Measurements from ENCODE around the gene PLCB4.

PLCB4 gene

DNA sequence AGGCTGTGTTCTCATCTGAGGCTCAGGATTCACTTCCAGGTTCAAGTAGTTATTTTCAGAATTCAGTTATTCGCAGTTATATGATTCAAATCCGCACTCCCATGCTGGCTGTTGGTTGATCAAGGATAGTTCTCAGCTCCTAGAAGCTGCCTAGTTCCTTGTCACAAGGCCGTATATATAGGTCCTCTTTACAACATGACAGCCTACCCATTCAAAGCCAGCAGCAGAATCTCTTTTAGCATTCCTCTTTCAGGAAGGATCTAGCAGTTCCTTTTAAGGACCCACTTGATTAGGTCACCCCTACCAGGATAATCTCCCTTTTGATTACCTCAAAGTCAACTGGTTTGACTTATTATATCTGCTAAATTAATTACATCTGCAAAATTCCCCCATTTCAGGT lies 421.7 kb downstream of the PLCB4 start:
- Histone ChIP-seq H3K4me2 (ENCODE audit: low read depth, low read length, poor library complexity, severe bottlenecking) (no peak overlapping the region), H3K9me2 (replicated peaks; ENCODE audit: low read depth, low read length) (no peaks in the 10 kb centered on the region), H2AFZ (ENCODE audit: low read length) (no peak overlapping the region), H3K4me3 (ENCODE audit: low read length, poor library complexity, severe bottlenecking) (no peak overlapping the region), H3K9me3 (ENCODE audit: insufficient read depth, low read depth, low read length) (no peaks in the 10 kb centered on the region), H3K79me2 (ENCODE audit: insufficient read depth, low read length) (no peaks in the 10 kb centered on the region), H3K4me1 (ENCODE audit: insufficient read depth, low read length, poor library complexity, severe bottlenecking) (peaks cover 55% of the 10 kb centered on the region), H3K36me3 (ENCODE audit: insufficient read depth, low read length) (no peaks in the 10 kb centered on the region), H4K20me1 (ENCODE audit: insufficient read depth, low read length, poor library complexity, severe bottlenecking) (no peaks in the 10 kb centered on the region), H3K27me3 (ENCODE audit: insufficient read depth, low read length, poor library complexity, severe bottlenecking) (no peaks in the 10 kb centered on the region), H3K9ac (ENCODE audit: low read depth, low read length, poor library complexity, severe bottlenecking) (no peak overlapping the region), H3F3A (ENCODE audit: low read depth) (no peaks in the 10 kb centered on the region)
- TF ChIP-seq, protein P1, sequence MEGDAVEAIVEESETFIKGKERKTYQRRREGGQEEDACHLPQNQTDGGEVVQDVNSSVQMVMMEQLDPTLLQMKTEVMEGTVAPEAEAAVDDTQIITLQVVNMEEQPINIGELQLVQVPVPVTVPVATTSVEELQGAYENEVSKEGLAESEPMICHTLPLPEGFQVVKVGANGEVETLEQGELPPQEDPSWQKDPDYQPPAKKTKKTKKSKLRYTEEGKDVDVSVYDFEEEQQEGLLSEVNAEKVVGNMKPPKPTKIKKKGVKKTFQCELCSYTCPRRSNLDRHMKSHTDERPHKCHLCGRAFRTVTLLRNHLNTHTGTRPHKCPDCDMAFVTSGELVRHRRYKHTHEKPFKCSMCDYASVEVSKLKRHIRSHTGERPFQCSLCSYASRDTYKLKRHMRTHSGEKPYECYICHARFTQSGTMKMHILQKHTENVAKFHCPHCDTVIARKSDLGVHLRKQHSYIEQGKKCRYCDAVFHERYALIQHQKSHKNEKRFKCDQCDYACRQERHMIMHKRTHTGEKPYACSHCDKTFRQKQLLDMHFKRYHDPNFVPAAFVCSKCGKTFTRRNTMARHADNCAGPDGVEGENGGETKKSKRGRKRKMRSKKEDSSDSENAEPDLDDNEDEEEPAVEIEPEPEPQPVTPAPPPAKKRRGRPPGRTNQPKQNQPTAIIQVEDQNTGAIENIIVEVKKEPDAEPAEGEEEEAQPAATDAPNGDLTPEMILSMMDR (conservative IDR thresholded peaks at IDR 0.05; ENCODE audit: low read length), result no peak
- TF ChIP-seq EZH2phosphoT487 (IDR thresholded peaks at IDR 0.05; ENCODE audit: borderline replicate concordance), result no peak

DNA sequence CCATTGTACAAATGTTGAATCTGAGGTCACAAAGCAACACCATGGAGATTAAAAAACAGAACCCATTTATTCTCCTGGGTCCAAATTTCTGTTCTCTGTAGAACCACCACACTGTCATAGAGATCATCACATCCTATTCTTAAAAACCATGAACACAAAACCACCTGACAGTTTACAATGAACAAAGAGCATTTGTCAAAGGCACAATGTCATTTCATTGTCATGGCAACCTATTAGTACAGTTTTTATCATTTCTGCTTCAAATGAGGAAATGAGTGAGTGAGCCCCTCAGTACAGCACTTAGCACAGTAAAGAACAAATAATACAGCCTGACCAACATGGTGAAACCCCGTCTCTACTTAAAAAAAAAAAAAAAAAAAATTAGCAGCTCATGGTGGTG lies 422.4 kb downstream of the PLCB4 start:
- TF ChIP-seq EZH2phosphoT487 (IDR thresholded peaks at IDR 0.05; ENCODE audit: borderline replicate concordance), result no peak
- TF ChIP-seq, protein P1 (conservative IDR thresholded peaks at IDR 0.05; ENCODE audit: low read length), result no peak
- no peak overlapping the region for H2AFZ ChIP-seq (ENCODE audit: low read length)
- no peaks in the 10 kb centered on the region for H3K9me2 ChIP-seq (replicated peaks; ENCODE audit: low read depth, low read length)
- no peaks in the 10 kb centered on the region for H3K79me2 ChIP-seq (ENCODE audit: insufficient read depth, low read length)
- H3K9me3 ChIP-seq (ENCODE audit: insufficient read depth, low read depth, low read length), result no peaks in the 10 kb centered on the region
- H3K27me3 ChIP-seq (ENCODE audit: insufficient read depth, low read length, poor library complexity, severe bottlenecking), result no peaks in the 10 kb centered on the region
- peak overlapping the region; percentile 40 for H3K4me2 ChIP-seq (ENCODE audit: low read depth, low read length, poor library complexity, severe bottlenecking)
- no peaks in the 10 kb centered on the region for H4K20me1 ChIP-seq (ENCODE audit: insufficient read depth, low read length, poor library complexity, severe bottlenecking)
- H3K36me3 ChIP-seq (ENCODE audit: insufficient read depth, low read length), result no peaks in the 10 kb centered on the region
- no peak overlapping the region for H3K4me3 ChIP-seq (ENCODE audit: low read length, poor library complexity, severe bottlenecking)
- H3K9ac ChIP-seq (ENCODE audit: low read depth, low read length, poor library complexity, severe bottlenecking), result peak overlapping the region; percentile 11
- H3F3A ChIP-seq (ENCODE audit: low read depth), result no peaks in the 10 kb centered on the region
- H3K4me1 ChIP-seq (ENCODE audit: insufficient read depth, low read length, poor library complexity, severe bottlenecking), result peaks cover 48% of the 10 kb centered on the region

DNA sequence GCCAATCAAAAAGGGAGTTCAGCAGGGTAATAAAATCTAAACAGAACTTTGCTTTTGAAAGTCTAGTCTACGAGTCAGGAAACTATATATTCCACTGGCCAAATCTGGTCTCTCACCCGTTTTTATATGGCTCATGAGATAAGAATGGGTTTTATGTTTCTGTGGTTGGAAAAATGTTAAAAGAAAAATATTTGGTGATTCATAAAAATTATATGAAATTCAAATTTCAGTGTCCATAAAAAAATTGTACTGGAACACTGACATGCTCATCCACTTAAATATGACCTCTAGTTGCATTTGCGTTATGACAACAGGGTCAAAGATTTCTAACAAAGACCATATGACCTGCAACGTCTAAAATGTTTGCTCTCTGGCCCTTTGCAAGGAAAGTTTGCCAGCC lies 423.2 kb downstream of the PLCB4 start:
- H2AFZ ChIP-seq (ENCODE audit: low read length), result no peak overlapping the region
- no peaks in the 10 kb centered on the region for H3K27me3 ChIP-seq (ENCODE audit: insufficient read depth, low read length, poor library complexity, severe bottlenecking)
- no peaks in the 10 kb centered on the region for H3K79me2 ChIP-seq (ENCODE audit: insufficient read depth, low read length)
- H3F3A ChIP-seq (ENCODE audit: low read depth), result no peaks in the 10 kb centered on the region
- no peak for TF ChIP-seq EZH2phosphoT487 (IDR thresholded peaks at IDR 0.05; ENCODE audit: borderline replicate concordance)
- TF ChIP-seq, protein P1 (conservative IDR thresholded peaks at IDR 0.05; ENCODE audit: low read length), result no peak
- H3K9ac ChIP-seq (ENCODE audit: low read depth, low read length, poor library complexity, severe bottlenecking), result peak overlapping the region; percentile 47
- no peaks in the 10 kb centered on the region for H3K9me3 ChIP-seq (ENCODE audit: insufficient read depth, low read depth, low read length)
- no peaks in the 10 kb centered on the region for H4K20me1 ChIP-seq (ENCODE audit: insufficient read depth, low read length, poor library complexity, severe bottlenecking)
- no peaks in the 10 kb centered on the region for H3K36me3 ChIP-seq (ENCODE audit: insufficient read depth, low read length)
- H3K4me3 ChIP-seq (ENCODE audit: low read length, poor library complexity, severe bottlenecking), result peak overlapping the region; percentile 16
- H3K4me1 ChIP-seq (ENCODE audit: insufficient read depth, low read length, poor library complexity, severe bottlenecking), result peaks cover 48% of the 10 kb centered on the region
- peak overlapping the region; percentile 40 for H3K4me2 ChIP-seq (ENCODE audit: low read depth, low read length, poor library complexity, severe bottlenecking)
- no peaks in the 10 kb centered on the region for H3K9me2 ChIP-seq (replicated peaks; ENCODE audit: low read depth, low read length)
